ENCODE results near the gene LPIN1. TPM values are rescaled to one million over a fixed set of nuclear protein-coding genes. Genes with fewer than 3 reads are reported as not detected.

The LPIN1 gene
- total RNA-seq, 1 donor from 2014 or later = 43.0 TPM

- no peak for TF ChIP-seq CTCF (IDR thresholded peaks at IDR 0.05; ENCODE audit: borderline replicate concordance)
- no peak overlapping the region for H3K4me3 ChIP-seq
- H3K4me1 ChIP-seq = peaks cover 52% of the 10 kb centered on the region
- intact Hi-C loops (cut with micrococcal nuclease) = loop anchor here (10.0 kb wide), 1 partner anchor 48 kb away; no protein-coding TSS in a partner anchor
- no peaks in the 10 kb centered on the region for H3K36me3 ChIP-seq
- H3K27me3 ChIP-seq (ENCODE audit: low read depth) = no peaks in the 10 kb centered on the region
- H3K27ac ChIP-seq (replicated peaks) = no peak overlapping the region
- DNase-seq = no peak
- H3K9me3 ChIP-seq (replicated peaks) = no peaks in the 10 kb centered on the region
These were observed 4.1 kb upstream of the LPIN1 start for GRCh38 chr2:11742317-11742701.

GRCh38 chr2:11742702-11743357, 3.6 kb upstream of the LPIN1 start:
- Histone ChIP-seq H3K4me1 (peaks cover 57% of the 10 kb centered on the region), H3K9me3 (replicated peaks) (no peaks in the 10 kb centered on the region), H3K27ac (replicated peaks) (no peak overlapping the region), H3K4me3 (no peak overlapping the region), H3K27me3 (ENCODE audit: low read depth) (no peaks in the 10 kb centered on the region), H3K36me3 (no peaks in the 10 kb centered on the region)
- intact Hi-C loops (cut with micrococcal nuclease) = loop anchor here (10.0 kb wide), 1 partner anchor 48 kb away; no protein-coding TSS in a partner anchor
- no peak for DNase-seq
- TF ChIP-seq CTCF (IDR thresholded peaks at IDR 0.05; ENCODE audit: borderline replicate concordance) = no peak

- peaks cover 61% of the 10 kb centered on the region for H3K4me1 ChIP-seq
These were observed 3.1 kb upstream of the LPIN1 start for GRCh38 chr2:11743366-11743765.

GRCh38 chr2:11743846-11744553, 2.4 kb upstream of the LPIN1 start:
- no peaks in the 10 kb centered on the region for H3K36me3 ChIP-seq
- intact Hi-C loops (cut with micrococcal nuclease) = loop anchor here (10.0 kb wide), 1 partner anchor 49 kb away; no protein-coding TSS in a partner anchor

More at GRCh38 chr2:11743366-11743765, 3.1 kb upstream of the LPIN1 start:
- H3K27ac ChIP-seq (replicated peaks) = peak overlapping the region; percentile 93
- intact Hi-C loops (cut with micrococcal nuclease) = loop anchor here (10.0 kb wide), 1 partner anchor 49 kb away; no protein-coding TSS in a partner anchor
- H3K9me3 ChIP-seq (replicated peaks) = no peaks in the 10 kb centered on the region
- no peak for DNase-seq
- no peaks in the 10 kb centered on the region for H3K27me3 ChIP-seq (ENCODE audit: low read depth)
- H3K36me3 ChIP-seq = no peaks in the 10 kb centered on the region
- H3K4me3 ChIP-seq = no peak overlapping the region
- TF ChIP-seq CTCF (IDR thresholded peaks at IDR 0.05; ENCODE audit: borderline replicate concordance) = no peak

More at GRCh38 chr2:11743846-11744553, 2.4 kb upstream of the LPIN1 start:
- no peak for TF ChIP-seq CTCF (IDR thresholded peaks at IDR 0.05; ENCODE audit: borderline replicate concordance)
- no peaks in the 10 kb centered on the region for H3K9me3 ChIP-seq (replicated peaks)
- H3K27me3 ChIP-seq (ENCODE audit: low read depth) = no peaks in the 10 kb centered on the region
- H3K27ac ChIP-seq (replicated peaks) = peak overlapping the region; percentile 93
- H3K4me3 ChIP-seq = peak overlapping the region; percentile 39
- peak; percentile 94 for DNase-seq
- peaks cover 61% of the 10 kb centered on the region for H3K4me1 ChIP-seq

Measured in left ventricle myocardium inferior (tissue), 1 donor.